Activated gamma-delta T cell treated with Interleukin-2 at 50 U/mL for 16 hours (primary cell): Measurements from ENCODE around the gene CD80.
"Not testable (repeated sequence)": the region's sequence is repeated elsewhere in the genome, so short reads cannot be mapped to it uniquely, and the experiment has no call there.

Experiments used
- DNase-seq: peaks from one replicate; pipeline ENCODE4 v3.0.0-alpha.2; 2020

Gene CD80

DNA sequence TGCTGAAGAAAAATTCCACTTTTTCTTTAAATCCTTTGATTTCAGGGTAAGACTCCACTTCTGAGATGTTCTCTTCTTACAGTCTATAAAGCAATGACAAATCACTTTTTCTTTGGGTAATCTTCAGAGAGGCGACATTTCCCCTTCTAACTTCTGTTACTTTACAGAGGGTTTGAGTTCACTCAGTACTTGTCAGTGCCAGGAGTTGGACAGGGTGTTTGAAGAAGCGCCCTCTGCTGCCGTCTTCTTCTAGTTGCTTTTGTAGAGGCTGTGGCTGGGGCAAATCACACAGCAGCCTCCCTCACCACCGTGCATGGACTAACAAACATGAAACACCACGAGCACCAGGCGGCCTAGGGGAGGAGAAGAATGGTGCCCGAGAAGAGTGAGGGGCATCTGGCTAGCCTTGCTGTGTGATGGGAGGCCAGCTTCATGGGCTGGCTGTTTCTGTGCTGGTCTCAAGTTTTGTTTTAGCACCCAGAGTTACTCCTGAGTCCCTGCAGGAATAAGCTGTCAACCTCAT lies at the start of gene CD80:
CD80 (minus strand) TSS at position 174 of the 523 bp plus-strand sequence. CDS start 1,886 bp downstream, outside the sequence.
- peak; percentile 24 for DNase-seq

DNA sequence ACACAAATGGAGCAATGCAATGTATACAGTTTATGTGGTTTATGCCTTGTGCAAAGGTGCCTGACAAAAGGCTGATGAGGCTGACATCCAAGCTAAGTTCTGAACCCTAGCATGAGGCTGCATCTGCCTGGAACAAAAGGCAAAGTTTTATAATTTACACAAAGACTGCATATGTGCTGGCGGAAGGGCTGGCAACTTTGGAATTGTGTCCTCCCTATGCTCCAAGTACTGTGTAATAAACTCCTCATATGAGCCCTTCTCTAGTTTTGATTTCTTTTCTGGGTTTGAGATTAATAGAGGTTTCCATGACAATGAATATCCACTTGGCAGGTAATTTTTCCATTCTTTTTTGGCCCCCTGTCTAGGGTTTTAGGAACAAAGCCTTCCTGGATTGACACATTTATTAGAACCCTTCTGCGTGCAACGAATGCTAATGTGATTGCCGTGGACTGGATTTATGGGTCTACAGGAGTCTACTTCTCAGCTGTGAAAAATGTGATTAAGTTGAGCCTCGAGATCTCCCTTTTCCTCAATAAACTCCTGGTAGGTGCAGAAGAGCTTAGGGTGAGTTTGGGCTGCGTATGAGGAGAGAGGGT lies 49.1 kb upstream of the CD80 start:
- no peak for DNase-seq

DNA sequence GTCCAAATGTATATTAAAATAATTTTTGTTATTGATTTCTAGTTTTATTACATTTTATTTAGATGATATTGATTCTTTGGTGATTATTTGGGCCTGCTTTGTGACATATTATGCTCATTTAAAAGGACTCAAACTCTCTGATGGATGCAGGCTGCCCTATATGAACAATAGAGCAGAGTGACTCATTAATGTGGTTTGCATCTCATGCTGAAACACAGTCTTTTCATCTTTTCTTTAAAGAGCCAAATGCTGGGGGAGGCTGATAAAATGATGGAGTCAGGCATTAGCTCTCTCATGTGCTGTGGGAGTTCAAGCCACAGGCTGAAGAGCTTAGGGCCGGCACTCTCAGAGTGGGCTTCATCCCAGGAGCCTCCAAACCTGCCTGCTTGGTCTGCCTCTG lies 45.5 kb upstream of the CD80 start:
- no peak for DNase-seq

DNA sequence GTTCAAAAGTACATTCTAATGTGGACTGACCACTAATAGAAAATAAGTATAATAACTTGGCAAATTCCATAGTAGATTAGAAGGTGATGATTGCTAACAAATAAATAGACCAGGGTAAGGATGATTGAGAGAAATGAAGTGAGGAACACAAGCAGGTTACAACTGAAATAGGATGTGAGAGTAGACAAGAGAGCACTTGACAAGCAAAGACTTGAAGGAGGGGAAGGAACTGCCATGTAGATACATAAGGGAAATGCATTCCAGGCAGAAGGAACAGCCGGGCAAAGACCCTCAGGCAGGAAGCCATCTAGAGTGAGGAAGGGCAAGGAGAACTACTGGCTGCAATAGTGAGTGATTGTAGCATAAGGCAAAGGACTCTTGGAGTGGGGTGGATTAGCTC lies 43.3 kb upstream of the CD80 start:
- DNase-seq = no peak

DNA sequence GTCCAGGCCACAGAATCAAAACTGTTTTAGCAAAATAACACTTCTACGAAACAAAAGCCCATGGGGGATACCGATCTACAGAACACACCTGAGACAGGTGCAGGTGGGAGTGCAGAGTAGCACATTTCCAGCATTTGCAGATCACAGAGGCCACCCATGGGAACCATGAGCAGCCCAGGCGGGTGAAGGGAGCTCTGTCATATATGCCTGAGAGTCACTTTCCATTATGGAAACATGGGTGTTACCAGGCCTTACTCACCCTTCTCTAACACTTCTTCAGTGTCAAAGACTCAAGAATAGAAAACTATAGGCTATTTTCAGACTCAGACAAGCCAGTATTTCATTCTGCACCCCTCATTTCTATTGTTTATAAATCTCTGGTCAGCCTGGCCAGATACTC lies 41.7 kb upstream of the CD80 start:
- DNase-seq = no peak

- DNase-seq = no peak
Measured at GRCh38 chr3:119600732-119601131, 41.3 kb upstream of the CD80 start.

DNA sequence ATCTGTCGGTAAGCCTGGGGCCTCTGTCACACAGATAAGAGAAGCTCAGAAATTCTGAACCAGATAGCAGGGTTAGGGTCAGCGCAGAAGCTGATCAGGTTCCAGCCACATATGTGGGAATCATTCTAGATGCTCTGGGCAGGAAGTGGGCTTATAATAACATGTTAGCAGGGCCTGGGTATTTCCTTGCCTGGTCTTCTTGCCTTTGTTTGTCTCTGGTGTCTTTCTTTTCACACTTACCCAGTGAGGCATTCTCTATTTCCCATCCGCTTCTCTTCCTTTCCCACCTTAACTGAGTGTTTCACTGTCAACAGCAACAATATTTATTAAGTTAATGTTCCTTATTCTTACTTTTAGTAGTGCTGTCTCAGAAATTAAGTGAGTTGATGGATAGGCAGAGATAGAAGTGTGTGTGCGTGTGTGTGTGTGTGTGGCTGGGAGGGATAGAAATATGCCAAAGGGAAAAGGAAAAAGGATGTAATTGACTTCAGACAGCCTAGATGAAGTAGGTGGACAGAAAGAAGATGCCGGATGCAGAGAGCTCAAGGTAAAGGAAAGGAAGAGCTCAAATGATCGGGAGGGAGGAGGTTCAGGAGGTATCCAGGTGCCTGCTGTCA lies 40.3 kb upstream of the CD80 start:
- DNase-seq = no peak

GRCh38 chr3:119598410-119599098 lies 39.1 kb upstream of the CD80 start:
- no peak for DNase-seq

DNA sequence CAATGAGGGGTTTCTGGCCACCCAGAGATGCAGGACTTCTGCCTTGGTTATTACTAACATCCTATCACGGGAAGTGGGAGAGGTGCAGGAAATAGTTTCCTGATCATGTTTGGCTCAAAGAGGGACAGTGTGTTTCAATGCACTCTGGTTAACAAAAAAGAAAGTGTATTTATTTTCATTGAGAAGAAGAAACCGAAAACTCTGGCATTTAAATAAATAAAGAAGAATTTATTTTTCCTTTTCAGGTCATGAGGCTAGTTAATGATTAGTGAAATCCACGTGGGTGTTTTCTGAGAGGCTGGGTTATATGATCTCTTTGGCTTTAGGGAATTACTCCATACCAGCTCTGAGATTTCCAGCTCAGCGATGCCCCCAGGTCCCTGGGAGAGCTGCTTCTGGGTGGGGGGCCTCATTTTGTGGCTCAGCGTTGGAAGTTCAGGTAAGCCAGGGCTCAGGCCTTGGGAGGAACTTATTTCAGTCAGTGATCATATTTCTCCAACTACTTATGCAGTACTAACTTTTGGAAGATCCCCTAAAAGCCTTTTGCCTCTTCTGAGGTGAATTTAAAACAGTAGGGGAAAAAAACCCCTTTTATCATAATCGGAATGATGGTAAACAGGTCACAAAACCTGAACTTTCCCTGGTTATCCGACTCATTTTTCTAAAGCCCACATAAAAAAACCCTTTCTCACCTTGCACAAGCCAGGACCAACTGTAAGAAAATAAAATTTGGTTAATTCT lies 38.3 kb upstream of the CD80 start, which contains the start of gene PLA1A:
PLA1A (plus strand) TSS at position 338 of the 741 bp plus-strand sequence; CDS start at position 367, 29 bp downstream.
- no peak for DNase-seq

DNA sequence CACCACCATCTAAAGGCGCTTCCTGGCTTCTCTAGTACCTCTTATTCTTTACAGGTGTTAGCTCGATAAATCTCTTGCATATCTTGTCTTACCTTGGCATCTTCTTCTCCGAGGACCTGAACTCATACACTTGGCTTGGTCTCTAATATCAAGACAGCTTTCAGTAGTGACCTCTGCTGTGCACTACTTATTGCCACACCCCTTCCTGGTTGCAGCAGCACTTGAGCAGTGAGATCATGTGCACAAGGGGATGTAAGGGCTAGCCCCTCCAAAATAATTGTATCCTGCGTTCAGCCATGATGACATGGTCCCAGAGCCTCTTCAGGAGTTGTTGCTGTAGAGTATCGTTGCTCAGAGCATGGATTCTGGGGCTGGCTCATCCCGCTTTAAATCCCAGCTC lies 37.0 kb upstream of the CD80 start:
- DNase-seq = no peak

- DNase-seq = no peak
Measured at GRCh38 chr3:119595639-119596334, 36.4 kb upstream of the CD80 start.

DNA sequence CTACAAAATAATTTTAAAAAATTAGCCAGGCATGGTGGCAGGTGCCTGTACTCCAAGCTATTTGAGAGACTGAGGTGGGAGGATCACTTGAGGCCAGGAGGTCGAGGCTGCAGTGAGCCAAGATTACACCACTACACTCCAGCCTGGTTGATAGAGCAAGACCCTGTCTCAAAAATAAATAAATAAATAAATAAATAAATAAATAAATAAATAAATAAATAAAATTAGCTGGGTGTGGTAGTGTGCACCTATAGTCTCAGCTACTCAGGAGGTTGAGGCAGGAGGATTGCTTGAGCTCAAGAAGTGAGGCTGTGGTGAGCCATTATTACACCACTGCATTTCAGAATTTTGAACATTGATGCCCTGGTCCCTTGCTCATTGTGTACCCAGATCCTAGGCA lies 35.5 kb upstream of the CD80 start:
- not testable (repeated sequence) for DNase-seq

DNA sequence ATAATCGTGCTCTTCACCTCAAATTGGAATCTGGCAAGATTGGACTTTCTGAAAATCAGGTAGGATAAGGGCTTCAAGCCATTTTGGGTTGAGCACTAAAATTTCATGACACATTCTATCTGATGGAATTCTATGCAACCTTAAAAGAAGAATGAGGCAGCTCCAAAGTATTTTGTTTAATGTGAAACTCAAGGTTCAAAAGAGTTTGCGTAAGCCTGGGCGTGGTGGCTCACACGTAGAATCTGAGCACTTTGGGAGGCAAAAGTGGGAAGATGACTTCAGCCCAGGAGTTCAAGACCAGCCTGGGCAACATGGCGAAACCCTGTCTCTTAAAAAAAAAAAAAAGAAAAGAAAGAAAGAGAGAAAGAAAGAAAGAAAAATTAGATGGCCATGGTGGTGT lies 34.7 kb upstream of the CD80 start:
- DNase-seq = no peak

GRCh38 chr3:119592861-119593260 lies 33.4 kb upstream of the CD80 start:
- DNase-seq = no peak

- no peak for DNase-seq
Measured at GRCh38 chr3:119590706-119591105, 31.3 kb upstream of the CD80 start.

- no peak for DNase-seq
Measured at GRCh38 chr3:119589102-119589773, 29.8 kb upstream of the CD80 start.

DNA sequence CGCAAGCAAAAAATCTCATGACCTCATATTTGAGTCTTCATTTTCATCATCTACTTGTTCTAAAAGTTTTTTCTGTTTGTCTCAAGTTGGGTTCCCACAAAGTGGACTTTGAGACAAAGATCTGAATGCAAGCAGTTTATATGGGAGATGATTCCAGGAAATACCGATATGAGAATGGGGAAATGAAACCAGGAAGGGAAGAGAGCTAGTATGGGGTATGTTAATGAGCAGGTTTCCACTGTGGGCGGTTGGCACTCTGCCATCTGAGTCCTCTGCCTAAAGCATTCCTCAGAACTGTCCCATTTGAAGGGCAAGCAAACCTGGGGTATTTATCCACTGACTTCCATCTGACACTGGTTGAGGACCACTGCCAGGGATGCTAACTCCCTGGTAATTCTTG lies 28.7 kb upstream of the CD80 start:
- no peak for DNase-seq

DNA sequence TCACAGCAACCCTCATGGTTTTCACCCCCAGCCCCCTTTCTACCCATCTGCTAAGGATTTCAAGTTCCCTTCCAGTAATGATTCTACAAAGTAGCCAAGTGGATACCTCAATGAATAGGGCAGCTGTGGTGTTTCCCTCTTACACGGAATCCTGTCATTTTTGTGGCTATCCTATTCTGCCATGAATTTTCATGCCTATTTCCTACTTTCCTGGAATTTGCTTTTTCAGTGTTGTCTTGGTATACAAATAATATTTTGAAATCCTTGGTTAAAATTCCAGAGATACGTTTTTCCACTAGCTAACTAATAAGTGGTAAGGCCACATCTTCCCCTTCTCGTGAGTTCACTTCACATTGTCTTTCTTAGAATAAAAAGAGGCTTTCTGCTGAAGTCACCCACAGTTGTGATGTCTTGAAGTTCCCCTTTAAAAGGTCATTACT lies 27.3 kb upstream of the CD80 start:
- no peak for DNase-seq

- no peak for DNase-seq
Measured at GRCh38 chr3:119585856-119586570, 26.6 kb upstream of the CD80 start.

GRCh38 chr3:119585208-119585607 lies 25.8 kb upstream of the CD80 start:
- DNase-seq = no peak

DNA sequence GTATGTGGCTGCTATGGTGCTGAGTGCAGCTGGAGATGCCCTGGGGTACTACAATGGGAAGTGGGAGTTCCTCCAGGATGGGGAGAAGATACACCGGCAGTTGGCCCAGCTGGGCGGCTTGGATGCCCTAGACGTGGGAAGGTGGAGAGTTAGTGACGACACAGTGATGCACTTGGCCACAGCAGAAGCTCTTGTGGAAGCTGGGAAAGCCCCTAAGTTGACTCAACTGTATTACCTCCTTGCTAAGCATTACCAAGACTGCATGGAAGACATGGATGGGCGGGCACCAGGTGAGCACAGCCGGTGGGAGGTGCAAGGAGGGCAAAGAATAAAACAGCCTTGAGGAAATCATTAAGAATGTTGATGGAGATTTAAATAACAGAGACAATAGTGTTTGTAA lies 22.8 kb upstream of the CD80 start:
- DNase-seq = no peak
